ENCODE results near the gene USP9X.
"Not testable (repeated sequence)": the region's sequence is repeated elsewhere in the genome, so short reads cannot be mapped to it uniquely, and the experiment has no call there.

The USP9X gene

GRCh38 chrX:41122664-41123257, 37.5 kb downstream of the USP9X start:
- DNase-seq (ENCODE audit: insufficient read length, low spot score): no peak
- no peak for FAIRE-seq

DNA sequence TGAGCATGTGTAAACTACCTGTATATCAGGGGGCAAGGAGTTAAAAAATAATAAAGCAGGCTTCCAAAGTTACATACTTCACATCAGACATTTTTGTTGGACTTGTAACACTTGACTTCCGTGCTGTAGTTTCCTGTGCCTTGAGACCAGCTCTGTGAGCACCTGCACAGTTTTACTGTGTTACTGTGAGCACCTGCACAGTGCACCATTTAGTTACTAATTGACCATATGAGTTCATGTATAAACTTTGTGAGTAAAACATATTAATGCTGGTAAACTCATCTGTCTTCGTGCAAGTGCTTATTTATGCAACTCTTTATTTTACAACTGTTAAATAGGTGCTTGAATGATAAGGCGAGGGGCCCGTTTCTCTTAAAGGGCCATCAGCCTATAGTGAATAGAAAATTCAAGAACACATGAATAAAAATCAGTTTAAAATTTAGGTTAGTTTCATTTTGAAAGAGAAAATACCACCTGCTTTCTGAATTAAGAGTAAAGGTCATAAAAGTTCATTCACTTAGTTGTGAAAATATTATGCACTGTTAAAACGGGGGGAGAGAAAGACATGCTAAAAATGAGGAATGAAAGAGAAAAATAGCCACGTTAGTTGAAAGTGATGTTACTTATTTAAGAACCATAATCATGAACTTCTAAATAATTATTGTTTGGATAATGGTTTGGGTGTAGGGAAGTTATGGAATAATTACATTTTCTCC, 42.4 kb downstream of the USP9X start:
- peak; percentile 89 for FAIRE-seq
- DNase-seq (ENCODE audit: insufficient read length, low spot score): no peak

DNA sequence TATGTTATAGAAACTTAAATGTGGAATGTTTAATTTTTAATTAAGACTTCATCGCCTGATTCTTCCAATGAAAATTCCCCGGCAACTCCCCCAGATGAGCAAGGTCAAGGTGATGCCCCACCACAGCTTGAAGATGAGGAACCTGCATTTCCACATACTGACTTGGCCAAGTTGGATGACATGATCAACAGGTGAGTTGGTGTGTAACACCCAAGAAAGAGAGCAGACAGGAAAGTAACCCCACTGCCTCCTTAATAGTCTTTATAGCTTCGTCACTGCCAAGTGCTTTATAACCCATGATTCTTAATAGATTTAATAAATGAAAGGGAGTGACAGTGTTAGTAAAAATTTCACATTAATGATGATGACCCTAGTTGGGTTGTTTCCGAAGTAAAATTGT, 43.7 kb downstream of the USP9X start:
- no peak for DNase-seq (ENCODE audit: insufficient read length, low spot score)
- FAIRE-seq: no peak

DNA sequence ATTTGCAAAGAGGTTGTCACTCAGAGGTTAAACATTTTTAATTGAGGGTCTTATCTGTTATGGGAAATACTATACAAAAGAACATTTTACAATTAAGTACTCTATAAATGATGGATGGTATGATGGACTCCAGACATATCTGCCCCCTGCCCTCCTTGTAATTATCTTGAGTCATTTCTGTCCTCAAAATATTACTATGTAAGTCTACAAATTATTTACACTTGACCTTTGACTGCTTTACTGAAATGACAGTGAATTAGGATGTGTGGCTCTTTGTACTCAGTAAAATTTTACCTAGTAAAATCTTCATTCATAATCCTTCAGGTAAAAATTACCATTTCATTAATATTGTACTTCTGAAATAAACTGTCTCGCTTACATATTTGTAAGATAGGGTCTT, 46.5 kb downstream of the USP9X start:
- DNase-seq (ENCODE audit: insufficient read length, low spot score) (no peak), FAIRE-seq (no peak)

DNA sequence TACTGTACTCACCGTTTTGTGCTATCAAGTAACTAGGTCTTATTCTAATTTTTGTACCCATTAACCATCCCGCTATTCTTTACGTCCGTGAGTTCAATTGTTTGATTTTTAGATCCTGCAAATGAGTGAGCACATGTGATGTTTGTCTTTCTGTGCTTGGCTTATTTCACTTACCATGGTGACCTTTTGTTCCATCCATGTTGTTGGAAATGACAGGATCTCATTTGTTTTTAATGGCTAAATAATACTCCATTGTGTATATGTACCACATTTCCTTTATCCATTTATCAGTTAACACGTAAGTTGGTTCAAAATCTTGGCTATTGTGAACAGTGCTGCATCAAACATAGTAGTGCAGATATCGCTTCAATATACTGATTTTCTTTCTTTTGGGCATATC, 48.3 kb downstream of the USP9X start:
- DNase-seq (ENCODE audit: insufficient read length, low spot score) (no peak), FAIRE-seq (no peak)

DNA sequence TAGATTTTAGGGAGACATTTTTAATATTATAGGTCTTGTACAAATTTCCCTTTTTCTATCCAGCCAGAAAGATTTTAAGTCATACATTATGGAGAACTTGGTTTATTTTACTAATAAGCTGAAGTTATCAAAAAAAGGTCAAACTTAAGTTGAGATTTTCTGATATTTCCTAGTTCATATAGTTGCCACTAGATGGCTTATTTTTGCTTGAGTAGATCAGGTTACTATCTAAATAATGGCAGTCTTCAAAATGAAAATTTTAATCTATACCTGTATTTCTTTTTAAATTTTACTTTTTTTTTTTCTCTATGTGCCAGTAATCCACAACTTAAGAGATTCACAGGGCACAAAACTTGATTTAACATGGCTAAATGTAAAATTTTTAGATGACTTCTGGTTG, 52.3 kb downstream of the USP9X start:
- no peak for DNase-seq (ENCODE audit: insufficient read length, low spot score)
- FAIRE-seq: peak; percentile 4

- FAIRE-seq (no peak), DNase-seq (ENCODE audit: insufficient read length, low spot score) (no peak)
These were observed 57.1 kb downstream of the USP9X start for GRCh38 chrX:41142130-41142910.

DNA sequence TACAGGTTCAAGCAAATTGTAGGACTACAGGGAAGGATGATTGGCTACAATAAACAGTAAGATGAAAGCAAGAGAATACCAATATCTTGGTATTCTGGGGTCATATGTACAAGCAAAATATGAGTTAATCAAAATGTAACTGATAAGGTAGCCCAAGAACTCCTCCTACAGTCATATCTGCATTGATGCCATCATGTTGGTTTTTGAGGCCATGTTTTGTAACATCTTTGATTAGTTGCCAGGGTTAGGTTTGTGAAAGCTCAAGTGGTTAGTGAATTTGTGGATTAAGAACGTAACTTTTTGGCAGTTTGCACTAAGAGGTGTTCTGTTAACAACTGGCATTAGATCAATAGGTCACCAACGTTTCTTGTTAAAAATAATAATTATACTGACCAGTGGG, 59.6 kb downstream of the USP9X start:
- no peak for FAIRE-seq
- DNase-seq (ENCODE audit: insufficient read length, low spot score): no peak

DNA sequence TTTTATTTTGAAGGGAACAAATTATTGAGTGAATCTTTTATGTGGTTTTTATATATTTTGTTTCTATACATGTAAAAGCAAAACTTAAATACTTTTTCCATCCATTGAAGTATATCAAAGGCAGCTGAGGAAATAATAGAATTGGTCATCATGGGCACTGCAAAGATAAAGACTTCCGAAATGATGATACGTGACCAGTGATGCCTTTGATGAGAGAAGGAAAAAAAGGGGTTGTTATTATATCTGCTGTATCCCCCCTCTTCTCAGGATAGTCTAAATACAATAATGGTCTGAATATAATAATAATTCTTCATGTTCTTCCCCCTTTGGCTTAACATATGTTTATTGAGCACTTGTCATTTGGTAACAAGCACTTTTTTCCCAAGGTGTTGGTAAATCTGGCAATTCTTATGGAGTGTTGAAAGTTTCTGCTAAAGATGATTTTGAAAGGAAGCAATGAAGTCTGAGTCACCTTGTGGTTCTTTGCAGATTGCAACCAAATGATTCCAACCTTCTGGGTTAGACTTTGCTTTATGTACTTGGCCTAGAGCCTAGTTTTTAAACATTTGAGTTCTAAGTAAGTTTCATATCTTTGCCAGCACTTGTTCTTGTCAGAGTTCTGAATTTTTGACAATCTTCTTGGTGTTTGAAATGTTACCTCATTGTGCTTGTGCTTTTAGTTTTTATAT, 60.8 kb downstream of the USP9X start:
- FAIRE-seq (peak; percentile 48), DNase-seq (ENCODE audit: insufficient read length, low spot score) (no peak)

DNA sequence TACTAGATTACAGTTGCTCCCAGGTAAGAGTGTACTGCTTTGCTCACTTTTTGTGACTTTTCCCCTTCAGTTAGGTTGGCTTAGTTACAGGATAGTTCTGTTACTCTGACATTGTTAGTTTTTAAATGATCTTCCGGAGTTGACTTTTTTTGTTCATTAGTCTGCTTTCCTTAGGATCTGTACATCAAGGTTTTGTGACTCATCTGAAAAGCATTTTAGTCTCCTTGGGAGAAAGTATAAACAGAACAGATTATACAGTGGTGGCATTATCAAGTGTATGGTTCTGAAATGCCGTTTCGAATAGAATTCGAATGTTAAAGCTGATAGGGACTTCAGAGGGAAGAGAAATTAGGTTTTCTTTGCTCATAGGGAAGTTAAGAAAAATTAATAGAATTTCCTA, 63.3 kb downstream of the USP9X start:
- DNase-seq (ENCODE audit: insufficient read length, low spot score): no peak

DNA sequence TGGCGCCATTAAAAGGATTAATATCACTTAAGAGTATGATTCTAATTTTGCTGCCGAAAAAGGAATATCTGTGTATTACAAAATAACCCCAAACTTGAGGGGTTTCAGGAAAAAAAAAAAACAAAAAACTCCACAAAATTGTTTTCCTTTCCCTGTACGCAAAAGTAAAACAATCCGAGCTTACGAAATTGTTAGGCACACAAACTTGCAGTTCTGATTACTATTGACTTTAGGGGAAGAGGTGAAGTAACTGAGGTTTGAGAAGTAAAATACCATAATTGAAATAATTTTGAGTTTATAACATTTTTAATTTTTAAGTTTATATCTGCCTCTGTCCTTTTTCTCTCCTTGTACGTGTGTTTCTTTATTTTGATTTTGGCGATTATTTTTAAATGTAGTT, 64.8 kb downstream of the USP9X start:
- FAIRE-seq: no peak

More for the DNA sequence above, 63.3 kb downstream of the USP9X start:
- FAIRE-seq: no peak

DNA sequence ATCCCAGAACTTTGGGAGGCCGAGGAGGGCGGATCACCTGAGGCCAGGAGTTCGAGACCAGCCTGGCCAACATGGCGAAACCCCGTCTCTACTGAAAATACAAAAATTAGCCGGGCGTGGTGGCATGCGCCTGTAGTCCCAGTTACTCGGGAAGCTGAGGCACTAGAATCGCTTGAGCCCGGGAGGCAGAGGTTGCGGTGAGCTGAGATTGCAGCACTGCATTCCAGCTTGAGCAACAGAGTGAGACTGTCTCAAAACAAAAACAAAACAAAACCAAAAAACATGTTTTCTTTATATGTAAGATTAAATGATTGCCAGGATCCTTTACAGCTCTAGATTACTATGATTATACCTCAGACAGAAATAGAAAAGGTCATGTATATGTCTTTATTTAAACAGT, 66.5 kb downstream of the USP9X start:
- not testable (repeated sequence) for FAIRE-seq; DNase-seq (ENCODE audit: insufficient read length, low spot score)

More for the DNA sequence above, 64.8 kb downstream of the USP9X start:
- no peak for DNase-seq (ENCODE audit: insufficient read length, low spot score)

- DNase-seq (ENCODE audit: insufficient read length, low spot score) (no peak), FAIRE-seq (no peak)
These were observed 67.0 kb downstream of the USP9X start for GRCh38 chrX:41152221-41152620.

- FAIRE-seq (no peak), DNase-seq (ENCODE audit: insufficient read length, low spot score) (no peak)
These were observed 68.2 kb downstream of the USP9X start for GRCh38 chrX:41153448-41153847.

- FAIRE-seq (no peak), DNase-seq (ENCODE audit: insufficient read length, low spot score) (no peak)
These were observed 68.7 kb downstream of the USP9X start for GRCh38 chrX:41153957-41154356.

GRCh38 chrX:41164449-41164848, 79.2 kb downstream of the USP9X start:
- FAIRE-seq: no peak
- DNase-seq (ENCODE audit: insufficient read length, low spot score): no peak

DNA sequence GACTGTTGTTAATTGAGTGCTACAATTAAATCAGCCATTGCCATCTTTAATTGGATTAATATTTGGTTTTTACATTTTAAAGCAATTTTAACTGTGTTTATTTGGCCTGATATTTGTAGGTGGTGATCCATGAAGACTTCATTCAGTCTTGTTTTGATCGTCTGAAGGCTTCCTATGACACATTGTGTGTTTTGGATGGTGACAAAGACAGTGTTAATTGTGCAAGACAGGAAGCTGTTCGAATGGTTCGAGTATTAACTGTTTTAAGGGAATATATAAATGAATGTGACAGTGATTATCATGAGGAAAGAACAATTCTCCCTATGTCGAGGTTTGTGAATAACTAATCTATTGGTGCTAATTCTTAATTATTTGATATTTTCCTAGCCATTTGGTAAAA, 82.6 kb downstream of the USP9X start:
- FAIRE-seq: no peak
- DNase-seq (ENCODE audit: insufficient read length, low spot score): no peak

- FAIRE-seq: no peak
- DNase-seq (ENCODE audit: insufficient read length, low spot score): no peak
These were observed 91.0 kb downstream of the USP9X start for GRCh38 chrX:41176263-41176662.

DNA sequence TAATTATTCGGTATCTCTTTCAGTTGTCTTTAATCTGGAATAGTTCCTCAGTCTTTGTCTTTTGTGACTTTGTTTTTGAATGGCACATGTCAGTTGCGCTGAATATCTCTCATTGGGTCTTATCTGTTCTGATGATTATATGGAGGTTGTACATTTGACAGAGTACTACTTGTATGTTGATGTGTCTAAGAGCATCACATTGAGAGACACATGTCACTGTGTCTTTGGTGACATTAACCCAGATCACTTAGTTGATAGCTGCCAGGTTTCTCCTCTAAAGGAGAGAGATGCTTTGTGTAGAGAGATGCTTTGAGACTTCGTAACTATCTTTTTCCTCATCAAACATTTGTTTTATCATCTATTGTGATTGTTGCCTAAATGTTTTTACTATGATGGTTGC, 92.1 kb downstream of the USP9X start:
- FAIRE-seq: no peak
- DNase-seq (ENCODE audit: insufficient read length, low spot score): no peak

- no peak for DNase-seq (ENCODE audit: insufficient read length, low spot score)
- peak; percentile 21 for FAIRE-seq
These were observed 93.0 kb downstream of the USP9X start for GRCh38 chrX:41178201-41178600.

GRCh38 chrX:41180194-41180908, 95.1 kb downstream of the USP9X start:
- FAIRE-seq (peak; percentile 95), DNase-seq (ENCODE audit: insufficient read length, low spot score) (no peak)

Data from GM19239 (cell line).